Astrocyte of the spinal cord (primary cell): ENCODE measurements around the gene PTPRN2.

ENCODE experiments used
- DNase-seq: peaks from one replicate; pipeline ENCODE4 v3.0.0; 2011; ENCODE audit warnings: low read depth, low spot score
- H3K4me3 ChIP-seq: 2 replicates; pipeline ENCODE4 v1.5.1; 2011; ENCODE audit warnings: low read depth, mild to moderate bottlenecking, low read length, moderate library complexity
- CTCF ChIP-seq: IDR thresholded peaks from 2 replicates; pipeline ENCODE4 v1.5.1; 2012; ENCODE audit warnings: low read depth, mild to moderate bottlenecking, low read length, inconsistent platforms
- in situ Hi-C: cut with HindIII; loops from 2 replicates; pipeline ENCODE4 v1.10.0; 2017; ENCODE audit warnings: low sequenced_read_pairs

PTPRN2 gene

GRCh38 chr7:158067219-158067930, 520.2 kb downstream of the PTPRN2 start:
- H3K4me3 ChIP-seq, result no peak overlapping the region
- no peak for DNase-seq
- in situ Hi-C loops, result no loop called here
- no peak for TF ChIP-seq CTCF

GRCh38 chr7:158066085-158066484, 521.5 kb downstream of the PTPRN2 start:
- H3K4me3 ChIP-seq, result no peak overlapping the region
- in situ Hi-C loops, result no loop called here
- no peak for TF ChIP-seq CTCF
- no peak for DNase-seq

GRCh38 chr7:158065340-158065739, 522.3 kb downstream of the PTPRN2 start:
- H3K4me3 ChIP-seq, result no peak overlapping the region
- TF ChIP-seq CTCF, result no peak
- no peak for DNase-seq
- in situ Hi-C loops, result no loop called here

GRCh38 chr7:158064631-158065030, 523.0 kb downstream of the PTPRN2 start:
- TF ChIP-seq CTCF, result no peak
- no peak for DNase-seq
- H3K4me3 ChIP-seq, result no peak overlapping the region
- in situ Hi-C loops, result no loop called here

- no peak overlapping the region for H3K4me3 ChIP-seq
- in situ Hi-C loops, result no loop called here
- DNase-seq, result no peak
- no peak for TF ChIP-seq CTCF
Observed at GRCh38 chr7:158063850-158064610, 523.6 kb downstream of the PTPRN2 start.

- no peak for TF ChIP-seq CTCF
- DNase-seq, result no peak
- H3K4me3 ChIP-seq, result no peak overlapping the region
- in situ Hi-C loops, result no loop called here
Observed at GRCh38 chr7:158062661-158063060, 525.0 kb downstream of the PTPRN2 start.
